IMR-90 (cell line): ENCODE data around the gene HOXC13. TPM values are rescaled to one million over a fixed set of nuclear protein-coding genes. Genes with fewer than 3 reads are reported as not detected.

ENCODE experiments used
- ATAC-seq: fragments of 200-7000 bp; cut with Tn5 transposase; 2 replicates; pipeline ENCODE4 v1.9.1; 2020; ENCODE audit warnings: low read depth, mild to moderate bottlenecking, moderate library complexity
- BruUV-seq: library from RNA; stranded (reverse); fragments of 400-500 nt; replicated peaks from 2 replicates; lab custom pipeline; 2021; lab: Mats Ljungman, UMichigan
- CTCF ChIA-PET: fragments of 300-600 bp; formaldehyde crosslinking; extraction: SDS; loops from one replicate; lab custom pipeline; 2021; ENCODE audit warnings: antibody characterized with exemption; lab: Yijun Ruan, JAX
- POLR2A ChIA-PET: fragments of 300-600 bp; sonication (Branson Sonifier 250); formaldehyde crosslinking; loops from one replicate; lab custom pipeline; 2022; ENCODE audit warnings: antibody characterized with exemption; ENCODE audit not compliant: unreplicated experiment; lab: Charles Lee
- DNase-seq: peaks from one replicate; pipeline ENCODE4 v3.0.0; 2013
- H2AFZ ChIP-seq: replicated peaks from 2 replicates; pipeline ENCODE3; 2013; ENCODE audit warnings: low read length, mild to moderate bottlenecking; ENCODE audit not compliant: poor library complexity
- H2AK5ac ChIP-seq: 2 replicates; pipeline ENCODE4 v1.6.1; 2013; ENCODE audit warnings: low read depth, low read length, inconsistent platforms
- H2AK9ac ChIP-seq: replicated peaks from 2 replicates; pipeline ENCODE3; 2013; ENCODE audit warnings: mild to moderate bottlenecking, low read depth, low read length, moderate library complexity; ENCODE audit not compliant: poor library complexity
- H2BK120ac ChIP-seq: 2 replicates; pipeline ENCODE4 v1.6.1; 2013; ENCODE audit warnings: low read depth, low read length, inconsistent platforms
- H2BK15ac ChIP-seq: 3 replicates; pipeline ENCODE4 v1.6.1; 2013; ENCODE audit warnings: low read depth, low read length, inconsistent platforms
- H2BK20ac ChIP-seq: 2 replicates; pipeline ENCODE4 v1.6.1; 2013; ENCODE audit warnings: low read depth, mild to moderate bottlenecking, inconsistent platforms, low read length, moderate library complexity
- H2BK5ac ChIP-seq: 2 replicates; pipeline ENCODE4 v1.6.1; 2013; ENCODE audit warnings: mild to moderate bottlenecking, low read depth, low read length, inconsistent platforms; ENCODE audit not compliant: poor library complexity, severe bottlenecking
- H3K14ac ChIP-seq: replicated peaks from 2 replicates; pipeline ENCODE4 v1.6.1; 2013; ENCODE audit warnings: low read depth, low read length, inconsistent platforms
- H3K18ac ChIP-seq: 2 replicates; pipeline ENCODE4 v1.6.1; 2013; ENCODE audit warnings: low read depth, low read length, control low read depth
- H3K23ac ChIP-seq: 2 replicates; pipeline ENCODE4 v1.6.1; 2013; ENCODE audit warnings: low read depth, low read length, inconsistent platforms
- H3K27ac ChIP-seq: 2 replicates; pipeline ENCODE4 v1.5.1; 2013; ENCODE audit warnings: mild to moderate bottlenecking, control low read depth, low read length; ENCODE audit not compliant: insufficient read depth
- H3K27me3 ChIP-seq: 2 replicates; pipeline ENCODE4 v1.6.1; 2013; ENCODE audit warnings: low read length; ENCODE audit not compliant: control insufficient read depth, insufficient read depth
- H3K36me3 ChIP-seq: 2 replicates; pipeline ENCODE4 v1.6.1; 2013; ENCODE audit warnings: low read length, mixed read lengths; ENCODE audit not compliant: control insufficient read depth, insufficient read depth
- H3K4ac ChIP-seq: 2 replicates; pipeline ENCODE4 v1.6.1; 2013; ENCODE audit warnings: low read depth, low read length, inconsistent platforms
- H3K4me1 ChIP-seq: 2 replicates; pipeline ENCODE4 v1.6.1; 2013; ENCODE audit warnings: low read length, mixed read lengths; ENCODE audit not compliant: control insufficient read depth, insufficient read depth
- H3K4me2 ChIP-seq: 2 replicates; pipeline ENCODE4 v1.6.1; 2013; ENCODE audit warnings: low read depth, mild to moderate bottlenecking, control low read depth, low read length, moderate library complexity
- H3K4me3 ChIP-seq: 2 replicates; pipeline ENCODE4 v1.5.1; 2013; ENCODE audit warnings: low read depth, mild to moderate bottlenecking, control low read depth, low read length, moderate library complexity; ENCODE audit not compliant: insufficient read depth
- H3K56ac ChIP-seq: 2 replicates; pipeline ENCODE4 v1.6.1; 2013; ENCODE audit warnings: low read length, inconsistent platforms; ENCODE audit not compliant: insufficient read depth; ENCODE audit errors: extremely low read depth
- H3K79me1 ChIP-seq, 2 experiments: 2 replicates each; pipeline ENCODE4 v1.6.1; 2013; ENCODE audit warnings: low read length in 2 of 2, inconsistent platforms in 1 of 2, low read depth in 1 of 2
- H3K9ac ChIP-seq: 2 replicates; pipeline ENCODE4 v1.6.1; 2013; ENCODE audit warnings: low read depth, low read length, control low read depth
- H3K9me1 ChIP-seq: 2 replicates; pipeline ENCODE4 v1.6.1; 2013; ENCODE audit warnings: low read length, inconsistent platforms; ENCODE audit not compliant: insufficient read depth
- H3K9me3 ChIP-seq: 2 replicates; pipeline ENCODE4 v1.6.1; 2013; ENCODE audit warnings: low read length; ENCODE audit not compliant: control insufficient read depth, insufficient read depth
- H4K20me1 ChIP-seq: 2 replicates; pipeline ENCODE4 v1.6.1; 2013; ENCODE audit warnings: low read length, inconsistent platforms; ENCODE audit not compliant: insufficient read depth
- H4K5ac ChIP-seq: 2 replicates; pipeline ENCODE4 v1.6.1; 2013; ENCODE audit warnings: mild to moderate bottlenecking, low read depth, low read length, control low read depth
- H4K8ac ChIP-seq, 2 experiments: 2 replicates each; pipeline ENCODE4 v1.6.1; 2013; ENCODE audit warnings: low read depth in 2 of 2, low read length in 2 of 2, control low read depth in 1 of 2, inconsistent platforms in 1 of 2
- H4K91ac ChIP-seq: 2 replicates; pipeline ENCODE4 v1.6.1; 2013; ENCODE audit warnings: low read depth, low read length, inconsistent platforms; ENCODE audit not compliant: insufficient read depth
- CEBPB ChIP-seq: IDR thresholded peaks from 2 replicates; pipeline ENCODE4 v1.6.1; 2012; ENCODE audit warnings: low read depth, low read length, improper control_type of control experiment
- CHD1 ChIP-seq: IDR thresholded peaks from 2 replicates; pipeline ENCODE4 v1.6.1; 2012; ENCODE audit warnings: low read depth, low read length, improper control_type of control experiment
- FOS ChIP-seq: fragments of 150-350 bp; IDR thresholded peaks from 2 replicates; pipeline ENCODE4 v1.6.1; 2016; ENCODE audit warnings: low read depth, low read length
- WGBS, 2 experiments: methylation state at CpG; one replicate each; pipeline versions ENCODE4 v1.1.5 to v1.1.7; 2013; ENCODE audit warnings: missing lambda C conversion rate in 2 of 2; ENCODE audit not compliant: insufficient read length in 1 of 2; ENCODE audit errors: extremely low coverage in 2 of 2; 5-methylcytosine and 5-hydroxymethylcytosine counted together
- dilution Hi-C: fragments of 300-500 bp; cut with HindIII; formaldehyde crosslinking; loops from one replicate; pipeline ENCODE4 v1.14.3; 2018; ENCODE audit warnings: low sequenced_read_pairs; ENCODE audit not compliant: unreplicated experiment
- in situ Hi-C: fragments of 300-500 bp; cut with MboI; formaldehyde crosslinking; loops from 3 replicates; pipeline ENCODE4 v1.14.3; 2019; ENCODE audit warnings: low sequenced_read_pairs, inconsistent platforms, mixed read lengths
- intact Hi-C: fragments of 100-400 bp; cut with micrococcal nuclease; formaldehyde crosslinking; loops from 2 replicates; pipeline ENCODE4 v1.10.0; 2022
- polyA plus RNA-seq, 3 experiments: library from polyadenylated mRNA; depleted of rRNA; stranded (reverse); fragments of >200 nt; gene quantifications; 2 replicates each; pipeline ENCODE4 v1.2.3, GENCODE V29; 2012; ENCODE audit warnings: low replicate concordance in 1 of 3
- total RNA-seq: library from RNA; depleted of rRNA; stranded (reverse); fragments of >200 nt; gene quantifications from 2 replicates; pipeline ENCODE4 v1.2.3, GENCODE V29; 2012

The HOXC13 gene
- total and polyA plus RNA-seq, 2 of the 4 experiments (the other 2 are of a cell fraction), result not detected

DNA sequence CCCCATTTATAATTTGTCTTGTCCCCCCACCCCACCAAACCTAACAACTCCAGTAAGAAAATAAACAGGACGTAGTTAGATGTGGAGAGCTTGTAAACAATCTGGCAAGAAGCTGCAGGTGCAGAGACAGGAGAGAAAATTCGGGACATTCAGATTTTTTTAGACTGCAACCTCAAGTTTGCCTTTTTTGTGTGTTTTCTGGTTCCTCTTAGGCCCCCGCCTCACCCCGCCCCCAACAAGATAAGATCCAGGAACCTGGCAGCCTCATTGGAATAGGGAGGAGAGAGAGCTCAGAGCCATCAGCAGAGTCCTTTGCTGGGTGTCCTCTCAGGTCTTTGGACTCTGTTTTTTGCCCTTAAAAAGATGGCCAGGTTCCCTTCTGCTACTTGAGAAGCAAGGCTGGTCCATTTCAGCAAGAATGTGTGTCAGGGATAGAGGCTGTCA is 49.2 kb downstream of the HOXC13 start:
- Histone ChIP-seq H3K27me3 (peaks cover 96% of the 10 kb centered on the region), H2BK20ac (no peak overlapping the region), H3K4me3 (no peak overlapping the region), H3K9me1 (no peaks in the 10 kb centered on the region), H4K91ac (no peak overlapping the region), H3K9me3 (peaks cover 10% of the 10 kb centered on the region), H2BK5ac (no peak overlapping the region), H3K23ac (no peak overlapping the region), H2AK5ac (no peak overlapping the region), H2AFZ (no peak overlapping the region), H3K4ac (no peak overlapping the region), H3K9ac (no peak overlapping the region), H3K14ac (no peak overlapping the region), H4K5ac (no peak overlapping the region), H2AK9ac (no peak overlapping the region), H3K36me3 (no peaks in the 10 kb centered on the region), H4K8ac (no peak overlapping the region), H3K4me2 (no peak overlapping the region), H3K4me1 (0 out of 2 replicates have a peak, but pooled peaks cover 2% of the 10 kb centered on the region), H3K79me1 (no peaks in the 10 kb centered on the region), H4K20me1 (no peaks in the 10 kb centered on the region; the same call in 1 of the 2 replicates), H3K18ac (no peak overlapping the region), H3K27ac (no peak overlapping the region), H2BK120ac (no peak overlapping the region), H3K56ac (no peak overlapping the region), H2BK15ac (no peak overlapping the region)
- TF ChIP-seq CHD1 (no peak), CEBPB (no peak), FOS (no peak)
- intact Hi-C loops, result loop anchor here (5.0 kb wide), 1 partner anchor 221 kb away; no protein-coding TSS in a partner anchor
- ATAC-seq (no peak), DNase-seq (no peak)
- in situ Hi-C loops, result no loop called here
- ChIA-PET POLR2A (no interaction called here), CTCF (interaction anchor here (0.8 to 1.3 kb wide), 2 partner anchors 12 to 204 kb away, joined by 3 to 4 read pairs; partner anchors contain the start of gene HOXC9)
- WGBS, 2 experiments, result no CpG with 5 or more reads among the region's 4 CpGs
- BruUV-seq, result no TSS peak
- dilution Hi-C loops, result no loop called here
